RCC 7860 (cell line): Measurements from ENCODE around the gene BSDC1.

ENCODE experiments used
- DNase-seq: peaks from one replicate; pipeline ENCODE4 v3.0.0-alpha.2; 2015; ENCODE audit warnings: low spot score
- FAIRE-seq: peaks from 2 replicates; lab custom pipeline; 2012; peaks lifted over from hg19 to GRCh38; lab: Jason Lieb, UNC

The BSDC1 gene

GRCh38 chr1:32338637-32339145, 55.5 kb downstream of the BSDC1 start:
- FAIRE-seq (no peak), DNase-seq (no peak)

- FAIRE-seq (no peak), DNase-seq (no peak)
These were observed 56.2 kb downstream of the BSDC1 start for GRCh38 chr1:32337855-32338636.

GRCh38 chr1:32336963-32337675, 57.1 kb downstream of the BSDC1 start:
- FAIRE-seq (no peak), DNase-seq (peak; percentile 71)

- FAIRE-seq = no peak
- no peak for DNase-seq
These were observed 57.7 kb downstream of the BSDC1 start for GRCh38 chr1:32336591-32336932.

- FAIRE-seq (no peak), DNase-seq (peak; percentile 23)
These were observed 58.3 kb downstream of the BSDC1 start, which contains the start of gene MARCKSL1 for GRCh38 chr1:32335790-32336590. MARCKSL1 (minus strand) TSS chr1:32336233; CDS start chr1:32336033, 200 bp downstream.

GRCh38 chr1:32335535-32335789, 58.8 kb downstream of the BSDC1 start:
- FAIRE-seq (no peak), DNase-seq (no peak)

- DNase-seq = no peak
- no peak for FAIRE-seq
These were observed 59.2 kb downstream of the BSDC1 start for GRCh38 chr1:32334864-32335534.

GRCh38 chr1:32334274-32334861, 59.9 kb downstream of the BSDC1 start:
- DNase-seq (no peak), FAIRE-seq (no peak)

- DNase-seq (no peak), FAIRE-seq (no peak)
These were observed 60.8 kb downstream of the BSDC1 start for GRCh38 chr1:32333251-32333963.

- no peak for FAIRE-seq
- DNase-seq = no peak
These were observed 61.8 kb downstream of the BSDC1 start for GRCh38 chr1:32332290-32333079.

- FAIRE-seq = no peak
These were observed 62.7 kb downstream of the BSDC1 start for GRCh38 chr1:32331549-32331948.

GRCh38 chr1:32330558-32331151, 63.6 kb downstream of the BSDC1 start:
- DNase-seq = no peak
- FAIRE-seq = no peak

More at GRCh38 chr1:32331549-32331948, 62.7 kb downstream of the BSDC1 start:
- no peak for DNase-seq

GRCh38 chr1:32329931-32330466, 64.2 kb downstream of the BSDC1 start:
- no peak for FAIRE-seq
- DNase-seq = no peak

- no peak for DNase-seq
- FAIRE-seq = no peak
These were observed 67.0 kb downstream of the BSDC1 start for GRCh38 chr1:32327204-32327603.

GRCh38 chr1:32321712-32322291, 72.4 kb downstream of the BSDC1 start:
- FAIRE-seq (no peak), DNase-seq (peak; percentile 15)

GRCh38 chr1:32318127-32318869, 75.9 kb downstream of the BSDC1 start:
- FAIRE-seq (no peak), DNase-seq (no peak)

GRCh38 chr1:32316903-32317277, 77.4 kb downstream of the BSDC1 start:
- DNase-seq (no peak), FAIRE-seq (no peak)
